GM13977 (cell line): Measurements from ENCODE around the gene SHQ1.

ENCODE experiments used
- DNase-seq: peaks from one replicate; pipeline ENCODE4 v3.0.0; 2012; ENCODE audit warnings: low spot score
- in situ Hi-C: fragments of 300-500 bp; cut with MboI; formaldehyde crosslinking; loops from one replicate; pipeline ENCODE4 v1.12.0; 2022; ENCODE audit warnings: low sequenced_read_pairs, low pct_unique_long_range_greater_than_20kb, mixed read lengths, inconsistent platforms; ENCODE audit not compliant: unreplicated experiment
- TF ChIP-seq, protein P1 (sequence below): IDR thresholded peaks from 2 replicates; pipeline ENCODE4 v1.5.1; 2012; ENCODE audit warnings: mild to moderate bottlenecking, control low read depth; ENCODE audit not compliant: insufficient read depth; ENCODE audit errors: extremely low read depth, missing control alignments

SHQ1 gene

DNA sequence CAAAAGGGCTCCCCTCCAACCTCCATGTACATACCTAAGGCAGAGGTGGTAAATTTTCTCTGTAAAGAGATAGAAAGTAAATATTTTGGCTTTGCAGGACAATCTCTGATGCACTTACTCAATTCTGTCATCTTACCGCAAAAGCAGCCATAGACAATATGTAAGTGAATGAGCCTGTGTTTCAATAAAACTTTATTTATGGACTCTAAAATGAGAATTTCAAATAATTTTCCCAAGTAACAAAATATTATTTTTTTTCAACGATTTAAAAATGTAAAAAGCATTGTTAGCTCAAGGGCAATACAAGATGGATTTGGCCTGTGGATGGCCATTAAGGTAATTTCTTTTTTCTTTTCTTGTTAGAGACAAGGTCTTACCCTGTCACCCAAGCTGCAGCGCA is 44.7 kb downstream of the SHQ1 start:
- no peak for DNase-seq
- in situ Hi-C loops, result no loop called here
- TF ChIP-seq, protein P1, sequence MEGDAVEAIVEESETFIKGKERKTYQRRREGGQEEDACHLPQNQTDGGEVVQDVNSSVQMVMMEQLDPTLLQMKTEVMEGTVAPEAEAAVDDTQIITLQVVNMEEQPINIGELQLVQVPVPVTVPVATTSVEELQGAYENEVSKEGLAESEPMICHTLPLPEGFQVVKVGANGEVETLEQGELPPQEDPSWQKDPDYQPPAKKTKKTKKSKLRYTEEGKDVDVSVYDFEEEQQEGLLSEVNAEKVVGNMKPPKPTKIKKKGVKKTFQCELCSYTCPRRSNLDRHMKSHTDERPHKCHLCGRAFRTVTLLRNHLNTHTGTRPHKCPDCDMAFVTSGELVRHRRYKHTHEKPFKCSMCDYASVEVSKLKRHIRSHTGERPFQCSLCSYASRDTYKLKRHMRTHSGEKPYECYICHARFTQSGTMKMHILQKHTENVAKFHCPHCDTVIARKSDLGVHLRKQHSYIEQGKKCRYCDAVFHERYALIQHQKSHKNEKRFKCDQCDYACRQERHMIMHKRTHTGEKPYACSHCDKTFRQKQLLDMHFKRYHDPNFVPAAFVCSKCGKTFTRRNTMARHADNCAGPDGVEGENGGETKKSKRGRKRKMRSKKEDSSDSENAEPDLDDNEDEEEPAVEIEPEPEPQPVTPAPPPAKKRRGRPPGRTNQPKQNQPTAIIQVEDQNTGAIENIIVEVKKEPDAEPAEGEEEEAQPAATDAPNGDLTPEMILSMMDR, result no peak

DNA sequence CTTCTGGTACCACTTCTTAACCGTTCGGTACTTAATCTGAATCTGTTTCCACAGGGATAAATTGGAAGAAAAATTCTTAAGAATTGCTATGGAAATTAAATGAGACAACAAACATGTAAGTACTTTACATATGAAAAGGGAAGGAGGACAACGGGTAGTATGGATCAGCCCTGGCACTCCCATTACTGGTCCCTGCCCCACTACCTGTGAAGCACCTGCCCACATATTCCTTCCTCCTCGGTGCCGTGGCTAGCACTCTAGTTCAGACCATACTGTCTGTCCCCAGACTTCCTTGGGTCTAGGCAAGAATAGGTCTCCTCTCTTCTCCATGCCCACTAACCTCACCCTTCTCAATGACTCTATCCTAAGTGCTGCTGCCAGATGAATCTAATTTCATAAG is 46.2 kb downstream of the SHQ1 start:
- in situ Hi-C loops, result no loop called here
- TF ChIP-seq, protein P1, result no peak
- no peak for DNase-seq

DNA sequence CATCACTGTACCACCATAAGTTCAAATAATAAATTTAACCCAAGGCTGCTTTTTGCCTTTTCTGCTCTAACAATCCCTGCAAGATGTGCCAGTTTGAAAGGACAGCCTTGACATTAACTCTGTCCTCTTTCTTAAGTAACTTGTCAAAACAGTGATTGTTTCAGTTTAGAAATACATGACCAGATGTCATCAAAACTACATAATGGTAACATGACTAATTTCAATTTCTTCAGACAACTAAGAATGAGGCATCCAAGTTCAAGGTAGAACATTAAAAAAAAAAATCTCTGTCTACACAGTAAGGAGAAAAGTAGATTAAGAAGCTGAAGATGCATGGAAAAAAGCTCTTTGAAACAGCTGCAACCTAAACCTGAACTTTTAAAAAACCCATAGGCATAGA is 47.4 kb downstream of the SHQ1 start:
- DNase-seq, result no peak
- TF ChIP-seq, protein P1, result no peak
- in situ Hi-C loops, result no loop called here

DNA sequence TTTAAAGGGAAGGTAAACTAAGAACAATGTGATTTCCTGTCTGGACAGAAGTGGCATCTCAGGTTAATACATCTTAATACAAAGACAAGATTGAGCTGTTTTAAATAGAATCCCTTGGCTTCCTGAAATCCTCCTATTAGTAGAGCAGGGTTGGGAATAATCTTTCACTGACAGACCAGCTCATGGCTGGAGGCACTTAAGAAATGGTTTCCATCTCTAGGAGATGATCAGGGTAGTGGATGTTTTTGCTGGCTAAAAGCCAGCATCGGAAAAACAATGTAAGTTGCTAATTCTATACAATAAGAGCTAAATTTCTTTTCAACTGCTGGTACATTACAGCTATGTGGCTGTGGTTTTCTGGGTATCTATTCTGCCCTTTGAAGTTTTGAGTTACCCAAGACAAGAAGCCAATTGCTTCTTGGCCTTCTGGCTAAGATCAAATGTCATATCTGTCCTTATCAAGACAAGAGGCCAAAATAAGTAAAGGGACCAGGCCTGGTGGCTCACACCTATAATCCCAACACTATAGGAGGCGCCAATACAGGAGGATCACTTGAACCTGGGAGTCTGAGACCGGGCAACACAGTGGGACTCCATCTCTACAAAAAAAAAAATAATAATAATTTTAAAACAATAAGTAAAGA is 49.6 kb downstream of the SHQ1 start:
- DNase-seq, result no peak
- TF ChIP-seq, protein P1, result no peak
- in situ Hi-C loops, result no loop called here

DNA sequence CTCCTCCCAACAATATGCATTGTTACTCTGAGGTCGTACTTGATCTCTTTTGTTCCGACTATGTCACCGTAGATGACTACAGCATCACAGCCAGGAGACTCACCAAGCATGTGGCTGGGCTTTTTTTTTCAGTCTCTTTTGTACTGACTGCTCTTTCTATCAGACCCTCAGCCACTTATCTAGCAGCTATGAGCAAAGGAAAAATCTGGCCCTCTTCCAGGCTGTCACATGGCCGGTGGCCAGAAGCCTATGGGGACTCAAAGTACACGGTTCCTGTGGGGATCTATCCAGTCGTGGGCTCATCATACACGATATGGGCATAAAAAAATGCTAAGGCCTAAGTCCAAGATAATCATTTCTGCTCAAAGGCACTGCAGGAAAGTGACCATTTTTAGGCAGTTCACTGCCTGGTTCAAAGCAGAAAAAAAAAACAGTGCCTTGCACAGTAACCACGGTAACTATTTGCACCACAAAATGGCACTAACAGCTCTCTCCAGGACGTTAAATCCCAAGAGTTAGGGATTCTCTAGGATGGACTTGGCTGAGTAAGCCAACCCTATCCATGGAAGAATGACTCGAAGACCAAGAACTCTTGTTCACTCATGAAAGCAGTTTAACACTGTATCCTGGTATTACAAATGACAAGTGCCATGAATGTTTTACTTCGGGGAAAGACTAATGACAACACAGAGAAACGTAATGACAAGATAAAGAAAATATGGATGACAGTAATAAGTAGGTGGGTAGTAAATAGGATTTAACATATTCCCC is 50.3 kb downstream of the SHQ1 start:
- no peak for DNase-seq
- TF ChIP-seq, protein P1, result no peak
- in situ Hi-C loops, result no loop called here

DNA sequence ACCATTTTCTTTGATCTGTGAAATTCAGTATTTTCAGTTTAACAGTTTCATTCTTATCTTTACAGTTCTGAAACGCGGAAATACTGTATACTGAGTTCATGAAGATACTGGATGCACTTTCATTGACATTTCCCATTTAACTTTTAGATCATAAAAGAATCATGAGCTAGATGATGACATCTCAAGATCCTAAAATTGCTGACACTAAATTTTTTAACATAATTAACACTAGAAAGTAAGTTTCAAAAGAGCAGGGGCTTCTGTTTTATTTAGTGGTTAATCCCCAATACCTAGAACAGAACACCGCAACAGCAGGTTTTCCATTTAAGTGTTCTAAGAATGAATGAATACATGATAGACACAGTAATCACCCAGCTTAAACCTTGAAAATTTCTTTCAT is 54.2 kb downstream of the SHQ1 start:
- no peak for DNase-seq
- TF ChIP-seq, protein P1, result no peak
- in situ Hi-C loops, result no loop called here
